Smooth muscle cell (in vitro differentiated cells): ENCODE data around the gene TRIM66. TPM values are rescaled to one million over a fixed set of nuclear protein-coding genes. Genes with fewer than 3 reads are reported as not detected.

Experiments
- DNase-seq: peaks from one replicate; lab custom pipeline; 2025; ENCODE audit not compliant: unreplicated experiment; lab: John Stamatoyannopoulos, UW
- H2AFZ ChIP-seq: fragments of 200-600 bp; sonication (generic); 2 replicates; pipeline ENCODE4 v1.6.0; 2016; ENCODE audit warnings: antibody characterized with exemption, low read depth, mild to moderate bottlenecking
- H3F3A ChIP-seq: fragments of 200-600 bp; sonication (generic); 2 replicates; pipeline ENCODE4 v1.6.0; 2017; ENCODE audit warnings: antibody characterized with exemption, low read depth
- H3K27ac ChIP-seq: fragments of 200-600 bp; sonication (generic); 2 replicates; pipeline ENCODE4 v1.5.1; 2016; ENCODE audit warnings: low read depth, mild to moderate bottlenecking
- H3K27me3 ChIP-seq: fragments of 200-600 bp; sonication (generic); 2 replicates; pipeline ENCODE4 v1.6.1; 2016; ENCODE audit warnings: low read depth, mild to moderate bottlenecking
- H3K36me3 ChIP-seq: fragments of 200-600 bp; sonication (generic); 2 replicates; pipeline ENCODE4 v1.5.1; 2016; ENCODE audit warnings: low read depth
- H3K4me1 ChIP-seq: fragments of 200-600 bp; sonication (generic); 2 replicates; pipeline ENCODE4 v1.5.1; 2016; ENCODE audit warnings: low read depth
- H3K4me2 ChIP-seq: fragments of 200-600 bp; sonication (generic); 2 replicates; pipeline ENCODE4 v1.6.0; 2016; ENCODE audit warnings: mild to moderate bottlenecking
- H3K4me3 ChIP-seq: fragments of 200-600 bp; sonication (generic); 2 replicates; pipeline ENCODE4 v1.5.1; 2016; ENCODE audit warnings: mild to moderate bottlenecking
- H3K79me2 ChIP-seq: fragments of 200-600 bp; sonication (generic); 2 replicates; pipeline ENCODE4 v1.6.0; 2016; ENCODE audit warnings: low read depth, mild to moderate bottlenecking
- H3K9ac ChIP-seq: fragments of 200-600 bp; sonication (generic); 2 replicates; pipeline ENCODE4 v1.6.0; 2016; ENCODE audit warnings: low read depth
- H3K9me3 ChIP-seq: fragments of 200-600 bp; sonication (generic); replicated peaks from 2 replicates; pipeline ENCODE4 v1.5.1; 2016; ENCODE audit warnings: low read depth
- H4K20me1 ChIP-seq: fragments of 200-600 bp; sonication (generic); 2 replicates; pipeline ENCODE4 v1.6.0; 2016; ENCODE audit warnings: low read depth
- CTCF ChIP-seq: fragments of 200-600 bp; sonication (generic); IDR thresholded peaks from 2 replicates; pipeline ENCODE4 v1.5.1; 2017; ENCODE audit warnings: borderline replicate concordance, mild to moderate bottlenecking, antibody characterized with exemption; ENCODE audit not compliant: insufficient read depth, poor library complexity, severe bottlenecking
- WGBS: methylation state at CpG from one replicate; pipeline ENCODE4 v1.1.7; 2016; ENCODE audit warnings: low lambda C conversion rate; 5-methylcytosine and 5-hydroxymethylcytosine counted together
- polyA plus RNA-seq: library from polyadenylated mRNA; unstranded; fragments of >200 nt; fragmentation: Nextera tagmentation; extraction: Ambion mirVana; gene quantifications from 2 replicates; pipeline ENCODE4 v1.2.1, GENCODE V29; 2016
- total RNA-seq: library from RNA; depleted of rRNA; stranded (reverse); fragments of >200 nt; gene quantifications from 2 replicates; pipeline ENCODE4 v1.2.3, GENCODE V29; 2014

Gene TRIM66
- total and polyA plus RNA-seq, 2 experiments from 2014 or later, result 0.24 to 5.8 TPM

GRCh38 chr11:8656291-8656690 lies 26.2 kb downstream of the TRIM66 start:
- 95% methylated on average over 2 of the region's 2 CpGs for WGBS
- TF ChIP-seq CTCF, result no peak
- Histone ChIP-seq H3F3A (no peaks in the 10 kb centered on the region), H3K9me3 (no peaks in the 10 kb centered on the region), H3K4me1 (no peaks in the 10 kb centered on the region), H3K36me3 (no peaks in the 10 kb centered on the region), H3K27me3 (no peaks in the 10 kb centered on the region), H2AFZ (no peak overlapping the region), H3K4me2 (no peak overlapping the region), H3K27ac (no peak overlapping the region), H4K20me1 (no peaks in the 10 kb centered on the region), H3K4me3 (no peak overlapping the region), H3K79me2 (no peaks in the 10 kb centered on the region), H3K9ac (no peak overlapping the region)
- no peak for DNase-seq

- Histone ChIP-seq H2AFZ (no peak overlapping the region), H3F3A (no peaks in the 10 kb centered on the region), H3K79me2 (no peaks in the 10 kb centered on the region), H3K9ac (no peak overlapping the region), H3K9me3 (no peaks in the 10 kb centered on the region), H3K36me3 (no peaks in the 10 kb centered on the region), H3K4me2 (no peak overlapping the region), H3K4me1 (peaks cover 2% of the 10 kb centered on the region), H4K20me1 (no peaks in the 10 kb centered on the region), H3K27me3 (no peaks in the 10 kb centered on the region), H3K4me3 (no peak overlapping the region), H3K27ac (no peak overlapping the region)
- DNase-seq, result no peak
- 67% methylated on average over 4 of the region's 4 CpGs for WGBS
- TF ChIP-seq CTCF, result no peak
Measured at GRCh38 chr11:8654503-8654902, 28.0 kb downstream of the TRIM66 start.

GRCh38 chr11:8652140-8652539 lies 30.3 kb downstream of the TRIM66 start:
- Histone ChIP-seq H3K9ac (no peak overlapping the region), H3K27ac (peak overlapping the region; percentile 22), H3F3A (no peaks in the 10 kb centered on the region), H3K4me1 (peaks cover 6% of the 10 kb centered on the region), H3K79me2 (no peaks in the 10 kb centered on the region), H4K20me1 (no peaks in the 10 kb centered on the region), H3K4me2 (no peak overlapping the region), H2AFZ (no peak overlapping the region), H3K9me3 (no peaks in the 10 kb centered on the region), H3K4me3 (no peak overlapping the region), H3K36me3 (no peaks in the 10 kb centered on the region), H3K27me3 (no peaks in the 10 kb centered on the region)
- DNase-seq, result no peak
- no peak for TF ChIP-seq CTCF
- 57% methylated on average over 3 of the region's 3 CpGs for WGBS

GRCh38 chr11:8650401-8650990 lies 32.0 kb downstream of the TRIM66 start:
- Histone ChIP-seq H3F3A (no peaks in the 10 kb centered on the region), H3K4me2 (no peak overlapping the region), H3K9ac (no peak overlapping the region), H3K27me3 (no peaks in the 10 kb centered on the region), H3K27ac (no peak overlapping the region), H3K4me3 (no peak overlapping the region), H3K79me2 (no peaks in the 10 kb centered on the region), H3K36me3 (no peaks in the 10 kb centered on the region), H3K4me1 (peaks cover 6% of the 10 kb centered on the region), H4K20me1 (no peaks in the 10 kb centered on the region), H3K9me3 (no peaks in the 10 kb centered on the region), H2AFZ (no peak overlapping the region)
- no peak for TF ChIP-seq CTCF
- DNase-seq, result no peak
- WGBS, result 83% methylated on average over 2 of the region's 2 CpGs
